ENCODE measurements around the gene FIBP.

FIBP gene

GRCh38 chr11:65885808-65886536 lies 2.3 kb downstream of the FIBP start:
- H3K9me3 ChIP-seq: no peaks in the 10 kb centered on the region
- peaks cover 52 to 60% of the 10 kb centered on the region in 2 experiments for H3K4me1 ChIP-seq (ENCODE audit: control insufficient read depth in 1 of 2, insufficient read depth in 1 of 2, low read depth in 1 of 2, low read length in 1 of 2)
- peaks cover 25% of the 10 kb centered on the region for H3K36me3 ChIP-seq
- no peak for TF ChIP-seq CTCF (IDR thresholded peaks at IDR 0.05)
- peak overlapping the region; percentile 27 for H3K27ac ChIP-seq
- no peaks in the 10 kb centered on the region for H3K27me3 ChIP-seq
- H3K4me3 ChIP-seq (ENCODE audit: low read depth in 1 of 2, low read length in 1 of 2): no peak overlapping the region

GRCh38 chr11:65885231-65885630 lies 3.0 kb downstream of the FIBP start:
- Histone ChIP-seq H3K27ac (peak overlapping the region; percentile 35), H3K27me3 (no peaks in the 10 kb centered on the region), H3K4me1 (ENCODE audit: control insufficient read depth in 1 of 2, insufficient read depth in 1 of 2, low read depth in 1 of 2, low read length in 1 of 2) (peaks cover 45 to 54% of the 10 kb centered on the region in 2 experiments), H3K36me3 (peaks cover 25% of the 10 kb centered on the region), H3K9me3 (no peaks in the 10 kb centered on the region), H3K4me3 (ENCODE audit: low read depth in 1 of 2, low read length in 1 of 2) (no peak overlapping the region)
- no peak for TF ChIP-seq CTCF (IDR thresholded peaks at IDR 0.05)

GRCh38 chr11:65884716-65885092 lies 3.6 kb downstream of the FIBP start:
- Histone ChIP-seq H3K27me3 (no peaks in the 10 kb centered on the region), H3K27ac (peak overlapping the region; percentile 35), H3K36me3 (peaks cover 25% of the 10 kb centered on the region), H3K9me3 (no peaks in the 10 kb centered on the region), H3K4me1 (ENCODE audit: control insufficient read depth in 1 of 2, insufficient read depth in 1 of 2, low read depth in 1 of 2, low read length in 1 of 2) (peaks cover 40 to 51% of the 10 kb centered on the region in 2 experiments), H3K4me3 (ENCODE audit: low read depth in 1 of 2, low read length in 1 of 2) (no peak overlapping the region)
- peak; percentile 99 for TF ChIP-seq CTCF (IDR thresholded peaks at IDR 0.05)

DNA sequence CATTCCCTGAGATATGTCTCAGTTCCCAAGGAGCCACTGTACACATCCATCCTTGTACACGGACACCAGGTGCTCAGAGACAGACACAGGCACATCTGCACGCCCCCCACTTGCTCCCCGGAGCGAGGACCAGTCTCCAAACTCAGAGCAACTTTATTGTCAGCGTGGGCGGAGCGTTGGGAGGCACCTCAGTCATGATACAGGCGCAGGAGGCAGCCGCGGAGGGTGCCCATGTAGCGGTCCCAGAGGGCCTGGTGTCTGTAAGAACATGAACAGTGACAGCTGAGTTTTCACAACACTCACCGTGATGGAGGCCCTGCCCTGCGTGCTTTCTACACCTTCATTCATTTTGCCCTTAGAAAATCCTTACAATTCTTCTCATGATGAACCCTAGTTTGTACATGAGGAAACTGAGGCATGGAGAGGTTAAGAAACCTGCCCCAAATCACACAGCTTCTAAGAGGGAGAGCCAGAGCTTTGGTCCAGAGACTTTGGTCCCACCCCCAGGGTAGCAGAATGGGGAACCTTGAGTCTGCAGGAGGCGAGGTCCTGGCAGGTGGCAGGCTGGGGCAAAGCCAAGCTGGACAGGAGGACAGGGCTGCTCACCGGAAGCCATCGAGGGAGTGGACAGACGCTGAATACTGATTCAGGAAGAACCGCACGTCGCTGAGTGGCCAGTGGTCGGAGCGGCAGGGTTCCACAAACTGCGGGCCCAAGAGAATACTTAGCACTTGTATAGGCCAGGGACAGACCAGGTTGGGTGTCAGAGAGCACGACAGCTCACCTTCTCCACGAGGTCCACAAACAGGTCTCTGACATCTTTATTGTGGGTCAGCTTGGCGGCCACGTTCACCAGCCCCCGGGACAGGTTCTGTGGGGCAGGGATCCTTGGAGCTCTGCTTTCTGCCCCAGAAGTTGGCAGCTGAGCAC lies 4.2 kb downstream of the FIBP start:
- Histone ChIP-seq H3K9me3 (no peaks in the 10 kb centered on the region), H3K27me3 (no peaks in the 10 kb centered on the region), H3K4me1 (ENCODE audit: control insufficient read depth in 1 of 2, insufficient read depth in 1 of 2, low read depth in 1 of 2, low read length in 1 of 2) (peaks cover 33 to 47% of the 10 kb centered on the region in 2 experiments), H3K4me3 (ENCODE audit: low read depth in 1 of 2, low read length in 1 of 2) (no peak overlapping the region), H3K27ac (peak overlapping the region; percentile 35), H3K36me3 (peaks cover 25% of the 10 kb centered on the region)
- TF ChIP-seq CTCF (IDR thresholded peaks at IDR 0.05): no peak

- no peak overlapping the region for H3K27ac ChIP-seq
- peaks cover 25 to 41% of the 10 kb centered on the region in 2 experiments for H3K4me1 ChIP-seq (ENCODE audit: control insufficient read depth in 1 of 2, insufficient read depth in 1 of 2, low read depth in 1 of 2, low read length in 1 of 2)
- no peak for TF ChIP-seq CTCF (IDR thresholded peaks at IDR 0.05)
- H3K27me3 ChIP-seq: no peaks in the 10 kb centered on the region
- H3K36me3 ChIP-seq: peaks cover 25% of the 10 kb centered on the region
- H3K9me3 ChIP-seq: no peaks in the 10 kb centered on the region
- no peak overlapping the region for H3K4me3 ChIP-seq (ENCODE audit: low read depth in 1 of 2, low read length in 1 of 2)
Measured at GRCh38 chr11:65883058-65883761, 5.1 kb downstream of the FIBP start.

Data from neutrophil (primary cell).